Osteoblast (primary cell): ENCODE measurements around the gene UBE2S. TPM values are rescaled to one million over a fixed set of nuclear protein-coding genes. Genes with fewer than 3 reads are reported as not detected.
A peak's percentile ranks its signal among the peaks of the same experiment; 100 is the strongest.

Experiments used
- DNase-seq: peaks from one replicate; pipeline ENCODE4 v3.0.0; 2011; ENCODE audit warnings: low spot score, mixed read lengths; ENCODE audit not compliant: insufficient read length; ENCODE audit errors: missing footprints
- H2AFZ ChIP-seq: 2 replicates; pipeline ENCODE4 v1.6.0; 2011; ENCODE audit warnings: mild to moderate bottlenecking, low read length
- H3K27ac ChIP-seq: 2 replicates; pipeline ENCODE4 v1.5.1; 2011; ENCODE audit warnings: mild to moderate bottlenecking, low read depth, low read length, moderate library complexity
- H3K27me3 ChIP-seq: 2 replicates; pipeline ENCODE4 v1.6.0; 2012; ENCODE audit warnings: mild to moderate bottlenecking, control low read depth, inconsistent platforms, low read length, moderate library complexity; ENCODE audit not compliant: insufficient read depth
- H3K36me3 ChIP-seq: 2 replicates; pipeline ENCODE4 v1.5.1; 2011; ENCODE audit warnings: mild to moderate bottlenecking, low read length, control low read depth, moderate library complexity; ENCODE audit not compliant: insufficient read depth
- H3K4me1 ChIP-seq: 2 replicates; pipeline ENCODE4 v1.5.1; 2011; ENCODE audit warnings: mild to moderate bottlenecking, low read length, control low read depth, moderate library complexity; ENCODE audit not compliant: insufficient read depth
- H3K4me2 ChIP-seq: 2 replicates; pipeline ENCODE4 v1.6.0; 2011; ENCODE audit warnings: mild to moderate bottlenecking, low read length; ENCODE audit not compliant: insufficient read depth
- H3K4me3 ChIP-seq: fragments of 200-600 bp; sonication (generic); 3 replicates; pipeline ENCODE4 v1.5.1; 2012; ENCODE audit warnings: mild to moderate bottlenecking, low read length, inconsistent platforms; ENCODE audit not compliant: insufficient read depth
- H3K79me2 ChIP-seq: 2 replicates; pipeline ENCODE4 v1.6.0; 2012; ENCODE audit warnings: mild to moderate bottlenecking, low read length, control low read depth, inconsistent platforms; ENCODE audit not compliant: insufficient read depth
- H3K9me3 ChIP-seq: 2 replicates; pipeline ENCODE4 v1.5.1; 2011; ENCODE audit warnings: low read depth, low read length, control low read depth
- H4K20me1 ChIP-seq: 2 replicates; pipeline ENCODE4 v1.6.0; 2012; ENCODE audit warnings: mild to moderate bottlenecking, low read length, control low read depth; ENCODE audit not compliant: insufficient read depth
- CTCF ChIP-seq: IDR thresholded peaks from 2 replicates; pipeline ENCODE4 v1.5.1; 2011; ENCODE audit warnings: mild to moderate bottlenecking, low read depth, low read length, moderate library complexity; ENCODE audit errors: extremely low read depth
- total RNA-seq: library from RNA; depleted of rRNA; stranded (reverse); fragments of >200 nt; gene quantifications from 2 replicates; pipeline ENCODE4 v1.2.3, GENCODE V29; 2012

UBE2S gene
- total RNA-seq, 1 donor, result 37.3 TPM

- no peak overlapping the region for H3K27ac ChIP-seq
- no peaks in the 10 kb centered on the region for H4K20me1 ChIP-seq
- no peak for DNase-seq
- H3K4me3 ChIP-seq, result no peak overlapping the region
- no peaks in the 10 kb centered on the region for H3K4me1 ChIP-seq
- H3K79me2 ChIP-seq, result no peaks in the 10 kb centered on the region
- peaks cover 22% of the 10 kb centered on the region for H3K27me3 ChIP-seq
- H3K9me3 ChIP-seq, result no peaks in the 10 kb centered on the region
- no peak overlapping the region for H3K4me2 ChIP-seq
- H3K36me3 ChIP-seq, result no peaks in the 10 kb centered on the region
- no peak for TF ChIP-seq CTCF
- H2AFZ ChIP-seq, result no peak overlapping the region
These were observed 48.4 kb downstream of the UBE2S start for GRCh38 chr19:55358943-55359908.

GRCh38 chr19:55358493-55358892 is 49.1 kb downstream of the UBE2S start:
- H2AFZ ChIP-seq, result no peak overlapping the region
- no peak for TF ChIP-seq CTCF
- H3K4me3 ChIP-seq, result no peak overlapping the region
- H3K36me3 ChIP-seq, result no peaks in the 10 kb centered on the region
- H3K9me3 ChIP-seq, result no peaks in the 10 kb centered on the region
- H3K27me3 ChIP-seq, result peaks cover 26% of the 10 kb centered on the region
- no peak for DNase-seq
- peaks cover 3% of the 10 kb centered on the region for H3K4me1 ChIP-seq
- no peaks in the 10 kb centered on the region for H4K20me1 ChIP-seq
- H3K79me2 ChIP-seq, result no peaks in the 10 kb centered on the region
- H3K4me2 ChIP-seq, result no peak overlapping the region
- no peak overlapping the region for H3K27ac ChIP-seq

GRCh38 chr19:55355213-55355821 is 52.3 kb downstream of the UBE2S start:
- Histone ChIP-seq H3K27ac (no peak overlapping the region), H3K79me2 (no peaks in the 10 kb centered on the region), H3K9me3 (no peaks in the 10 kb centered on the region), H3K27me3 (peaks cover 47% of the 10 kb centered on the region), H2AFZ (no peak overlapping the region), H3K36me3 (no peaks in the 10 kb centered on the region), H4K20me1 (no peaks in the 10 kb centered on the region), H3K4me3 (no peak overlapping the region), H3K4me1 (peaks cover 6% of the 10 kb centered on the region), H3K4me2 (no peak overlapping the region)
- no peak for TF ChIP-seq CTCF
- DNase-seq, result no peak

GRCh38 chr19:55354698-55355212 is 52.8 kb downstream of the UBE2S start, which contains the start of gene COX6B2:
Gene COX6B2 (minus strand): TSS chr19:55354719. CDS start chr19:55354521, 198 bp downstream.
- no peaks in the 10 kb centered on the region for H3K79me2 ChIP-seq
- H3K27ac ChIP-seq, result no peak within 1 kb of the TSS
- peak within 1 kb of the TSS; percentile 64 for H3K4me3 ChIP-seq
- H3K9me3 ChIP-seq, result no peaks in the 10 kb centered on the region
- H3K4me1 ChIP-seq, result peaks cover 6% of the 10 kb centered on the region
- H4K20me1 ChIP-seq, result no peaks in the 10 kb centered on the region
- peak within 1 kb of the TSS; percentile 15 for H2AFZ ChIP-seq
- H3K4me2 ChIP-seq, result peak within 1 kb of the TSS; percentile 77
- DNase-seq, result no peak
- no peaks in the 10 kb centered on the region for H3K36me3 ChIP-seq
- no peak for TF ChIP-seq CTCF
- H3K27me3 ChIP-seq, result peaks cover 47% of the 10 kb centered on the region
